ENCODE measurements around the gene ATG2A.

ATG2A gene

DNA sequence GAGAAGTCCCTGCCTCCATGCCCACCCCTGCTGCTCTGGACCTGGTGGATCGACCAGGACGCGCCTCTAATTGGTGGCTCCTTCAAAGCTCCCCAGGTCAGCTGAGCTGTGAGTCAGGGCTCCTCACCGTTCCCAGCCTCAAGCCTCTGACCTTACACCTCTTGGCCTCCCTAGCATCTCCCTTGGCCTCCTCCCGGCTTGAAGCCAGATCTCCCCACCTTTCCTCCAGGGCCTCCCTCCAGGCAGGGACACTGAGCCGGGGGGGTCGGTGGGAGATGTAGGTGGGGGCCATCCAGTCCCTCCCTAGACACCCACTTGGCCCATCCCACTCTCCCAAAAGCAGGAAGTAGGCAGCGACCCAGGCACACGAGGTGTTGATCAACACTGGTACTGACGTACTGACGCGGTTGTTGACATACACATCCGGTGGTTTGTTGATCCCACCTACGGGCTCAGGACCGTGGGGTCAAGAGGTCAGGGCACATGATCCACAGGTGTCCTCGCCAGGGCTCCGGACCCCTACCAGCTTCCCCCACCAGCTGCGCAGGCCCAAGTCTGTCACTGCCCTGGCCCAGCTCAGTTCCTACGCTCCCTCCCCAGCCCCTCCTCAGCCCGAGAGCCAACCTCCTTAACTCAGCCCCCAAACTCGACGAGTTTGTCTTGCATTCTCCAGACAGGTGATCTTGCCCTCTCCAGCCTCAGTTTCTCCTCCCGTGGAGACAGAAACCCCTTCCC, 802 bp downstream of the ATG2A start:
- TF ChIP-seq, protein P1, sequence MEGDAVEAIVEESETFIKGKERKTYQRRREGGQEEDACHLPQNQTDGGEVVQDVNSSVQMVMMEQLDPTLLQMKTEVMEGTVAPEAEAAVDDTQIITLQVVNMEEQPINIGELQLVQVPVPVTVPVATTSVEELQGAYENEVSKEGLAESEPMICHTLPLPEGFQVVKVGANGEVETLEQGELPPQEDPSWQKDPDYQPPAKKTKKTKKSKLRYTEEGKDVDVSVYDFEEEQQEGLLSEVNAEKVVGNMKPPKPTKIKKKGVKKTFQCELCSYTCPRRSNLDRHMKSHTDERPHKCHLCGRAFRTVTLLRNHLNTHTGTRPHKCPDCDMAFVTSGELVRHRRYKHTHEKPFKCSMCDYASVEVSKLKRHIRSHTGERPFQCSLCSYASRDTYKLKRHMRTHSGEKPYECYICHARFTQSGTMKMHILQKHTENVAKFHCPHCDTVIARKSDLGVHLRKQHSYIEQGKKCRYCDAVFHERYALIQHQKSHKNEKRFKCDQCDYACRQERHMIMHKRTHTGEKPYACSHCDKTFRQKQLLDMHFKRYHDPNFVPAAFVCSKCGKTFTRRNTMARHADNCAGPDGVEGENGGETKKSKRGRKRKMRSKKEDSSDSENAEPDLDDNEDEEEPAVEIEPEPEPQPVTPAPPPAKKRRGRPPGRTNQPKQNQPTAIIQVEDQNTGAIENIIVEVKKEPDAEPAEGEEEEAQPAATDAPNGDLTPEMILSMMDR (IDR thresholded peaks at IDR 0.05; ENCODE audit: low read depth, low read length): no peak
- DNase-seq (ENCODE audit: extremely low read depth, low read depth): no peak

DNA sequence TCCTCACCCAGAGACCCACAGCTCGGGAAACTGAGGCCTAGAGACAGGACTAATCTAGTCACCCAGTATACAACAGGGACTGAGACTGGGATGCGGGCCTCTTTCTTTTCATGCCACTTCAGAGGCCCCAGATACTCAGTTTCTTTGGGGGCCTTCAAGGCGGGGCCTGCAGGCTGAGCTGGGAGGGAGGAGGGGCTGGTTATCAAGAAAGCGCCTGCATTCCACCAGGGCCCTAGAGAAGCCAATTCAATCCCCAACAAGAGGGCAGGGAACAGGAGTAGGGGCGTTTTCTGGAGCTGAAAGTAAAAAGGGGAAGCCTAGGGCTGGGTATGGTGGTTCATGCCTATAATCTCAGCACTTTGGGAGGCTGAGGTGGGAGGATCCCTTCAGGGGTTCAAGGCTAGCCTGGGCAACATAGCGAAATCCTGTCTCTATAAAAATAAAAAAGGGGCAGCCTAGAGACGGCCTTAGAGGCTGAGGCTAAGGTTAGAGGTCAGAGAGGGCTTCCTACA, 1.6 kb downstream of the ATG2A start:
- TF ChIP-seq, protein P1 (IDR thresholded peaks at IDR 0.05; ENCODE audit: low read depth, low read length): no peak
- DNase-seq (ENCODE audit: extremely low read depth, low read depth): no peak

DNA sequence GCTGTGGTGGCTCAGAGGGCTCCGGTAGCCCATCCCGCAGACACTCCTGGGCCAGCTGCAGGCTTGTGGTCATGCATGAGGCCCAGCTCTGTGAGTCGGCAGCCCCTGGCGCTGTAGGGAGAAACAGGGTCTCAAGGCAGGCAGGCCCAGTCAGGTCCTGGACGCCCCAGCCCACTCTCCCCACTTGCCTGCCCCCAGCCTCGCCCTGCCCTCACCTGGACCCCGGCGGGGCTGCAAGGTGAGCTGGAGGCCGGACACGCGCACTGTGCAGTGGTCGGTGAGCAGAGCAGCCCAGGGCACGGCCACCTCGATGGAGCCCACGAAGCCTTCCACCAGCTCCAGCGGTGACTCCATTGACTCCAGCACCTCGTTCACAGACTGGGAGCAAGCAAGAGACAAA, 2.9 kb downstream of the ATG2A start:
- DNase-seq (ENCODE audit: extremely low read depth, low read depth): no peak
- TF ChIP-seq, protein P1 (IDR thresholded peaks at IDR 0.05; ENCODE audit: low read depth, low read length): no peak

DNA sequence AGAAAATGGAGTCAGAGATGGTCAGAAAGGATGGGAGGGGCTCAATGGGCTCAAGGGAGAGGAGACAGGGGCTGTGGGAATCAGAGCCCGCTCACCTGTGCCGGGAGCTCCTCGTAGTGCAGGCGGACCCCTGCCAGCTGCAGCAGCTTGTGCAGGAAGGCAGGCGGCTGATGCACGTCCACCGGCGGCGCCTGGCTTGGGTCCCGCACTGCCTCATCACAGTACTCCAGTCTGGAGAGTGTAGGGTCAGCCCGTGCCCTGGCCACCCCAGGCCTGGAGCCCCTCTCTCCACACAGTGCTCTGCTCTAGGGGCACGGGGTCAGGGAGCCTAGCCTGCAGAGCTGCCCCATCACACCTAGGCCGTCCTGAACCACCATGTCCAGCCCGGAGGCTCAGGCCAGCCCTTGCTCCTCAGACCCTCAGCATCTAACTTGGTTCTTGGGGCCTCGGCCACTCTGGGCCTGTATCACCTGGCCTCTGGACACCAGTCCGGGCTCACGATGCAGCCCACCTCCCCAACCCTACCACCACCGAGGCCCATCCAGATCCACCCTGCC, 3.8 kb downstream of the ATG2A start:
- TF ChIP-seq, protein P1 (IDR thresholded peaks at IDR 0.05; ENCODE audit: low read depth, low read length): no peak
- DNase-seq (ENCODE audit: extremely low read depth, low read depth): no peak

DNA sequence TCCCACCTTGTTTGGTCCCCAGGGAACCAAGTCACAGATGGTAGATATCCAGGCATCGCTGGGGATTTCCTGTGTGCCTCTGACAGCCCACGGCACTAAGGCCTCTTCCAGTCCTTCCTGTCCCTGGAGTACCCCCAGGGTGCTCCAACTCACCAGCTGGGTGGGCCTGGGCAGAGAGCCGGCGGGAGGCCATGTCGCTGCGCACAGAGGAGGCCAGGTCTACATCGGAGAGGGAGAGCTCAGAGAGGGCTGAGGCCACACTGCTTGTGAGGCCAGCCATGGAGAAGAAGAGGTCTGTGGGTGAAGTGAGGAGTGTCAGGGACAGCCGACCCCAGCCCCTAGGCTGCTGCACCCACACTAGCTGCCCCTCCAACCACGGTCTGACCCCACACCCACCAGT, 5.3 kb downstream of the ATG2A start:
- TF ChIP-seq, protein P1 (IDR thresholded peaks at IDR 0.05; ENCODE audit: low read depth, low read length): no peak

DNA sequence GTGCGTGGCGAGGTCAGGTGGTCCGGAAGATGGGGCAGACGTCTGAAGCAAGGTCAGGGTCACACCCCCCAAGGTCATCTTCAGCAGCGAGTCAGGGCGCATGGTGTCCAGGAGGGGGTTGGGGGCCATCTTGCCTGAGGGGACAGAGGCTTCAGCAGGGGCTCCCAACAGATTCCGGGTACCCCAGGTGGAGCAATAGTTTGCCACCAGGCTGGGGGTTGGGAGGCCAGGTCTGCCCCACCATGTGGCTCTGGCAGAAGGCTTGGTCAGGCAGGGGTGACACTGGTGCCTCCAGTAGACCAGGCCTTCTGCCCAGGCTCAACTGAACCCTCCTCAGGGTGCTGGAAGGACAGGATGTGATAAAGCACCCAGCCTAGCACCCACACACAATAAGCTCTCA, 5.9 kb downstream of the ATG2A start:
- no peak for DNase-seq (ENCODE audit: extremely low read depth, low read depth)
- TF ChIP-seq, protein P1 (IDR thresholded peaks at IDR 0.05; ENCODE audit: low read depth, low read length): no peak

More for the DNA sequence above, 5.3 kb downstream of the ATG2A start:
- no peak for DNase-seq (ENCODE audit: extremely low read depth, low read depth)

DNA sequence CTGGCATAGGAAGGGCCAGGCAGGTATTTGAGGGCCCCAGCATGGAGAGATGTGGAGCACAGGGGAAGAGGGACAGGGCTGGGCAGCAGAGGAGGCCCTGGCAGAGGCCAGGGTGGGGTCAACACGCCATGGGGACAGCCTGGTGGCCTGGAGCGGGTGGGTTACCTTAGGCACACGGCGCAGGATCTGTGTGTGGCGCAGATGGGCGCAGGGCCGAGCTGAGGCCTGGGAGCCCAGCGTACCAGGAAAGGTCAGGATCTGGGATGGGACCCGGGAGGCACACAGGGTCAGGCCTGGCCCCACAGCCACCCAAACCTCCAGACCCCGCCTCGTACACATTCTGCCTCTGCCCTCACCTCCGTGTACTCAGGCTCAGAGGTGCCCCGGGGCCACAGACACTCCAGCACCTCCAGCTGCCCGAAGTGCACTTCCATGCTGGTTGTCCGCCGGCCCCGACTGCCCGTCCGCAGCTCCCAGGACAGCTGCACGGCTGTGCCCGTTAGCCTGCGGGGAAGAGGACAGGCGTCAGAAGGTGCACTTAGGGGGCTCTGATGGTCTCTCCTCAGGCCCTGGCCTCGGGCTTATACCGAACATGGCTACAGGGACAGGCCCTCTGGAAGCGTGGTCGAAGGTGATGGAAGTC, 6.4 kb downstream of the ATG2A start:
- TF ChIP-seq, protein P1 (IDR thresholded peaks at IDR 0.05; ENCODE audit: low read depth, low read length): no peak
- DNase-seq (ENCODE audit: extremely low read depth, low read depth): no peak

Measured in AG09319 (cell line).